GM19372 (cell line): Measurements from ENCODE around the gene IGHMBP2.
A peak's percentile ranks its signal among the peaks of the same experiment; 100 is the strongest.

Source experiments
- ATAC-seq: cut with Tn5 transposase; IDR thresholded peaks from one replicate; pipeline ENCODE4 v1.9.1; 2021; ENCODE audit warnings: mild to moderate bottlenecking, low read depth, moderate library complexity; ENCODE audit not compliant: unreplicated experiment

Gene IGHMBP2

DNA sequence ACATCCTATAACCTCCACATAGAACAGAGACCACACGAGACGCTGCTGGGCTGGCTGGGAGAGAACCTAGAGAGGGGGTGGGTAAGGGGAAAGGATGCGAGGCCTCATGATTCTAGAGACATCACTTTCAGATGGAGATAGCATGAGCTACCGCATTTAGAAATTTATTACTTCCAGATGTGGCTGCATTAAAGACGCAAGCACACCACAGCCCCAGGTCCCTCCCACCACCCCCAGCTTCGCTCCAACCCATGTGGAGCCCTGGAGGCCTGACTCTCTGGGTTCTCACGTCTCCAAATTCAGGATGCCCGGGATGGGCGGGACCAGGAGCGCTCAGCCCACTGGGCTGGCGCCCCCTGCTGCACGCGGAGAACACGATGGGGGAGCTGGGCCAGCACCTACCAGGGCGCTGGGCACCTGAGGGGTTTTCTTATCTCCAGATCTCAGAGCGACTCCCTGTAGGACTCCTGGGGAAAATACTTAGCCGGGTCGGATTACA, 13.7 kb upstream of the IGHMBP2 start:
- no peak for ATAC-seq

DNA sequence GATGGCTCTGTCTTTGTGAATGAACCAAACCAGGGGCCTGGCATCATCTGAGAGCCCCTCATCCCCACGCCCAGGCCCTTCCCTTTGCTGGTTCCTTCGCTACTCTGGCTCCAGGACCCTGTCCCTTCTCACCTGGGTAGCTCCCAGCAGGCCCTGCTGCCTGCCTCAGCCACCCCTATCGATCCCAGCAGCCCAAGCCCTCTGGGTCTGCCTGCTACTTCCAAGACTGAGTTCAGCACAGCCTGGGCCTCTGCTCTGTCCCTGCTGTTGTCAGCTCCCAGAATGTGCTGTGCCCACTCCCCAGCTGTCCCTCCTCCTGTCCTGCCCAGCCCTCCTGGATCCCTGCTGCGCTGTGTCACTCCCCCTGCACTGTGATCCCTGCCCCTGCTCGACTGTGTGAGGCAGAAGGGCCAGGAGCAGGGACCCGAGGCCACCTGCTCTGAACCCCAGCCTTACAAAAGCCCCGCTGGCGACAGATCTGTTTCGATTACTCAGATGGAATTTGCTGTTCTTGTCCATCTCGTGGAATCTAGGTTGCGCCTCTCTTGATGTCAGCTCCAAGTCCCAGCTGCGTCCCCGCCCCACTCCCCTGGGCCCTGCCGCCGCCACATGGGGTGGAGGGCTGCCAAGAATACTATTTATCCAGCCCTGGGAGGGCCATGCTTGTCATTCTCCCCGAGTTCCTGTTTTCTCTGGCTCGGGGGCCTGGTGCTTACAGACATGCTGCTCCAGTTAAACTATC, 13.0 kb upstream of the IGHMBP2 start:
- no peak for ATAC-seq

DNA sequence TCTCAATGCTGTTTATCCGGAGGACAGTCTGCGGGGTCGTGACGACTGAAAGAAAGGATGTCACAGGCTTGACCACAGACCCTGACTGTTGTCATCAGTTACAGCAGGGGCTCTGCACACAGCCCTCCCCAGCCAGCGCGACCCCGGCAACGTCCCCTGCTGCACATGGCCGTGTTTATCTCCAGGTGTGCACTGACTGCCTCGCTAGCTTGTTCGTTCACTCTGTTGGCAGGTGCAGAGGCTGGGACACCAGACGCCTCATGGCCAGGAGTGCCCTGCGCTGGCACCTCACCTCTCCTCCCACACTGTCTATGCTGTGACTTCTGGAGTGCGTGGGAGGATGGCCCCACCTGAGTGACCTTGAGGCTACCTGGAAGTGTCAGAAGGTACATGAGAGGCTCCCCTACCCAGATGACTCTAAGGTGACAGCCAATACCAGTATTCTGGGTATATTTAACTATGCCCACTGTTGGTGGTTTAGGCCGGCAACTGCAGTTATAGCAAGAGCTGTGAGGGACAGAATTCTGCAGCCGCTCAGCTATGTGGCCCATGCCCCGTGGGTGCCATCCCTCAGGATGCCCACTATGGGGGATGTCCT, 12.2 kb upstream of the IGHMBP2 start:
- no peak for ATAC-seq

DNA sequence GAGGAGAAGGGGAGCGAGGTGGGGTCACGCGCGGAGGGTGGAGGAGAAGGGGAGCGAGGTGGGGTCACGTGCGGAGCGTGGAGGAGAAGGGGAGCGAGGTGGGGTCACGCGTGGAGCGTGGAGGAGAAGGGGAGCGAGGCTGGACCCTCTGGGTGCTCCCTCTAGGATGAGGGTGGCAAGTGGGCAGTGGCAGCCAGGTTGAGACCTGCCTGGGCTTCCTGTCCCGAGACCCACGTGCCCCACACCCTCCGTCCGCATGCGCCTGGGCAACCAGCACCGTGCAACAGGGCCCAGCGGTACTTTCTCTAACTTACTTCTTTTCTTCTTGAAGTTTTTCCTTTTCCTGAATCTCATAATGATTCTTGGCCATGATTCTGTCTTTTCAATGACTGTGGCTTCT, 11.1 kb upstream of the IGHMBP2 start:
- no peak for ATAC-seq

DNA sequence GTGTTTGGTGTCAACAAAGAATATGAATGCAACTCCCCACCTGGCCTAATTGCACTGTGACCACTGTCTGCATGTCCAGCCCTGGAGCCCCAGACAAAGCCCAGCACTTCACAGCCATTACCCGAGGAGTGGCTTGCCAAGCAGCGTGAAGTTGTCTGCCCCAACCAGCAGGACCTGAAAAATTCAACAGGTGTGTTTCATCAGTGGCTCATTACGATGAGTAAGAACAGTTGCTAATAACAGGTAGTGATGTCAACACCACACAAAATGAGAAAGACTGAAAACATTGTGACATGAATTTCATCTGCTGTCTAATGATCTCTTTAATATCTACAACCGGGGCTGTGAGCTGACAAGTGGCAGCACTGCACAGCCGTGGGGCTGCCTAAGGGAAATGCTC, 10.4 kb upstream of the IGHMBP2 start:
- no peak for ATAC-seq

DNA sequence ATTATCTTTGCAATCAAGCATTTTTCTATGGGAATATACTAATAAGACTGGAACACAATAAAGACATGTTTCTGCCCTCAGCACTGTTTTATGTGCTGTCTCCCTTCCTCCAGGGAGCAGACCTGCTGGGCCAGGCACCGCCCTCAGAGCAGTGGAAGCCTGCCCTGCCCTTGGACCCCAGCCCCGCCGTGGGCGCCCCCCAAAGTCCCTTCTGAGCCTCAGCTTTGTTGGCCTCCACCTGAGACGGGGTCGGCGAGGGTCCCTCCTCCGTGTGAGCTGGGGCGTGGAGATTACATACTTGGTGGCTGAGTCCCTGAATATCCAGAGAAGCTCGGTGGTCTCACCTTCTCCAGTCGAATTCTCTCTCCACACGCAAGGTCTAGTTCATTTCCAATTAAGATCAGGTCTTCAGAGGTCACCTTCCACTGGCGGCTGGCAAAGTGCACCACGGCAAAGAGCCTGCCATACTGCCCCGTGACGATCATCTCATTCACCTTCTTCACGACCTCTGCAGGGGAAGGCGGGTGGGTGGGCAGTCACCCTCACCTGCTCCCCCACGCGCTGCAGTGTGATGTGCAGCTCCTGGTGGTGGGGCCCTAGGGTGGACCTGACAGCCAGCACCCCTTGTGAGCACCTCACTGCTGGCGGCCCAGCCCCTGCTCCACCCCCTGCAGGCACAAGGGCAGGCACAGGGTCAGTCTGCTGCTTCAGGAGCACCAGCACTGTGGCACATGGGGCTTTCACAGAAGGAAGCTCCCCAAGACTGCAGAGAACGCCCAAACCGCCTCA, 7.3 kb upstream of the IGHMBP2 start:
- no peak for ATAC-seq

DNA sequence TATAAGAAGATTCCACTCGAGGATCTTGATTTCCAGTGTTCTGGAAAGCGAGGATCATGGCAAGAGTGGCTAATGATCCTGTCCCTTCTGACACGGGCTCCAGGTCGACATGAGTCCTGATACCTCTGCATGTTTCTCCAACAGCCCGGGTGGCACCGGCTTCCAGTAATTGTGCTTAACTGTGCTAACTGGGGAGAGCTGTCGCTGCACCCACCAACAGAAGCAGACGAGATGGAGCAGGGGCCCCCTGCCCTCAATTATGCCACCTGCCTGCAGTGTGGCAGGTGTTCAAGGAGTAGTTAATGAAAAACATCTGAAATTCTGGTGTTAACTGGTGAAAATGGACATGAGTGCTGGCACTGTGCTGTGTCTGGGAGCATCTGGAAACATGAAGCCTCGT, 6.2 kb upstream of the IGHMBP2 start:
- ATAC-seq: no peak

DNA sequence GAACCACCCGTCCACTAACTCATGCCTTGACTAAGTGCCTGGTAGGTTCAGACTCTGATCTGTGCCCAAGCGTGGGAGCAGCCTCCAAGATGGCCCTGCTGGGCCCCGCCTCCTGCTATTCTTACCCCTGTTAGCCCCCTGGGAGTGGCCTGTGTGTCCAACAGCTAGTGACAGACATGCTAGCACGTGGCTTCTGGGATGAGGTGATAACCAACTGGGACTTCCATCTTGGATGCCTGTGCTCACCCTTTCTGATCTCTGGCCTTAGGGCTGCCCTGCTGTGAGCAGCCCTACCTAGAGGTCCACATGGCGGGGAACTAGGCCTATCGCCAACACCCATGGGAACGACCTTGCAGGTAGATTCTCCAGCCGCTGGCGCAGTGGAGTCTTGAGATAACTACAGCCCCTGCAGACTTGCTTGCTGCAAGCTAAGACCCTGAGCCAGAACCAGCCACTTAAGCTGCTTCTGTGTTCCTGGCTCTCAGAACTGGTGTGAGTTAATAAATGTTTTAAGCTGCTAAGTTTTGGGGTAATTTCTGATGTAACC, 2.8 kb upstream of the IGHMBP2 start:
- no peak for ATAC-seq

DNA sequence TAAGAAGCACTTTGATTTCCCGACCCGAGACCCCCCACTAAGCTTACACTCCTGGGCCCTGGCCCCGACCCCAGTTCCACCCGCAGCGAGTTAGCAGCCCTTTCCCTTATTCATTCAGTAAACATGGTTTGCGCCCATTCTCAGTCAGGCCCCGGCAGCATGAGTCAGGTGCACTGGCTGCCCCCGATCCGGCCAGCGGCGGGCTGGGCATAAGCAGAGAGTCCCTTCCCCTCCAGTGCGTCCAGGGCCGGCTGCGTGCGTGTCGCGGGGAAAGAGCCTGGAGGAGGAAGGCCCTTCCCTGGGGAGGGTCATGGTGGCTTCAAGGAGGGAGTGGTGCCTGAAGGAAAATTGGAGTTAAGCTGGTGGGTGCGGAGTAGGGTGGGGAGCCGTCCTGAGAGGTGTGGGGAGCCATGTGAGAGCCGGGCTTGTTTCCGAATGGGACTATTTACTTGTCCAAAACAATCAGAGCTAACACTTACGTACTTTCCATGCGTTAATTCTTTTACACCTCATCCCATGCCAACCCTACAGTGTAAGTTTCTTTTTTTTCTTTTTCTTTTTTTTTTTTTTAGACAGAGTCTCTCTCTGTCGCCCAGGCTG, 657 bp downstream of the IGHMBP2 start:
- ATAC-seq: peak; percentile 24

DNA sequence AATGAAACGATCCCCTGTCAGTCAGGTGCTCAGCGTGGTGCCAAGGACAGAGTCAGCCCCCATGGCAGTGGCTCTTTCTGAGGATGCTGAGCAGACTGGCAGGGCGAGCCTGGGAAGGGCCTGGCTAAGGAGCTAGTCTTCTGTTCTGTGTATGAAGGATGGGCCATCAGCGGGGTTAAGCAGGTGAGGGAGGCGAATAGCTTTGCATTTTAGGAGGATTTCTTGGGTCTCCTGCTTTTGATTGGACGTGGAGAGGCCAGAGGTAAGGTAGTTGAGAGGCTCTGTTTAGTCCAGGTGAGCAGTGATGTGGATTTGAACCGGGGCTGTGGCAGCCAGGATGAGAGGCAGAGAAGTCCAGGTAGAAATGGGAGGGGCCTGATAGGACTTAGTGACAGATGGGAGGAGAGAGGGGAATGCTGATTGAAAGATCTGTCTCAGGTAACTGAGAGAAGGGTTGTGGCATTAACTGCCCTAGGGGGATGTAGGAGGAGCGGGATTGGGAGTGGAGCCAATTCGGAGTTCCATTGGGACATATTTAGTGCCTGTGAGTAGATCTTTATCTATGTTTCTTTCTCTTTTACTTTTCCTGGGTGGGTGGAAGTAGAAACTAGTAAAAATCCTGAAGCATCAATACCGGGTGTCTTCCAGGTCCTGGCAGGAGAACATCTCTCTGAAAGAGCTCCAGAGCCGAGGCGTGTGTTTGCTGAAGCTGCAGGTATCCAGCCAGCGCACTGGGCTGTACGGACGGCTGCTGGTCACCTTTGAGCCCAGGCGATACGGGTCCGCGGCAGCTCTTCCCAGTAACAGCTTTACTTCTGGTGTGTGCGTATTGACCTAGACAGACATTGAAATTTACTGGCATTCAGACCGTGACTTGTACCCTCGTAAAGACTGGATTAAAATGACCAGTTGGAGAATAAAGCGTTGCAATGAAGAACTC, 2.0 kb downstream of the IGHMBP2 start:
- ATAC-seq: no peak

DNA sequence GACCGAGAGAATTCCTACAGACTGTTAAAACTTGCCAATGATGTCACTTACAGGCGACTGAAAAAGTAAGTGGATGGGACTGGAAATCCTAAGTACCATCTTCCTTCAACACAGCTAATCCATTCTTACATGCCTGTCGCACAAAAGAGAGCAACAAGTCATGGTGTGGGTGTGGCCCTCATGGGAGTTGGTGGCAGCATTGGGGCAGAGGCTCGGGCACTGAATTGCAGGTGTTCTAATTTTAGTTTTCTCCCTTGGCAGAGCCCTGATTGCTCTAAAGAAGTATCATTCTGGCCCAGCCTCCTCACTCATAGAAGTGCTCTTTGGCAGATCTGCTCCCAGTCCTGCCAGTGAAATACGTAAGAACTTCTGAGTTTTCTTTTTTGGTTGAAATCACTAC, 4.6 kb downstream of the IGHMBP2 start:
- no peak for ATAC-seq

DNA sequence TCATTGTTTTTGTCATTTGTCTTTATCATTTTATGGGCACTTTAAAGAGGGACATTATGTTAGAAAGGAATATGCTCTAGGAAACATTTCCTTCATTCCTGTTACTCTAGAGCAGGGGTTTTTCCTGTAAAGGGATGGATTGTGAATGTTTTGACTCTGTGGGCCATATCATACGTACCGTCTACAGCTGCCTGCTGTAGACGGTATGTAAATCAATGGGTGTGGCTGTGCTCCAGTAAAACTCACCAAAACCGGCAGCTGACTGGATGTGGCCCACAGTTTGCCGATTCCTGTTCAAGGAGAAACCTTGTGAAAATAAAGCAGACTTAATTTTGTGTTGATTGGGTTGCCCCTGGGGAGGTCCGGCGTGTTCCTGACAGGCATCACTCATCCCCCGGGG, 7.3 kb downstream of the IGHMBP2 start:
- no peak for ATAC-seq

DNA sequence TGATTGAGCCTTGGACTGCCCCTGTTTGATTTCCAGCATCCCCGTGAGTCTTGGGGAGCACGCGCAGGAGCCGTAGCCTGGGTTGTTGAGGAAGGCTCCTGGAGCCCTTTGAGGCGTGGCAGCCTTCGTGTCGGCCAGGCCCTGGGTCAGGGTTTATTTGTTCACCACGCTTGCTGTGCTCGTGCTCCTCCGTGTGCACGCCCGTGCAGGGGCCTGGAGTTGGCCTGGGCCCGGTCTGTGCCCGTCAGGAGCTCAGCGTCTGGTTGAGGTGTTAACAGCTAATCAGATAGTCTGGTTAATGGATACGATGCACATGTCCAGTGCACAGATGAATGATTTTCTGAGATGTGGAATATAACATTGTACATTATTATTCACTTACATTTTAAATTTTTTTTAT, 8.0 kb downstream of the IGHMBP2 start:
- ATAC-seq: no peak

DNA sequence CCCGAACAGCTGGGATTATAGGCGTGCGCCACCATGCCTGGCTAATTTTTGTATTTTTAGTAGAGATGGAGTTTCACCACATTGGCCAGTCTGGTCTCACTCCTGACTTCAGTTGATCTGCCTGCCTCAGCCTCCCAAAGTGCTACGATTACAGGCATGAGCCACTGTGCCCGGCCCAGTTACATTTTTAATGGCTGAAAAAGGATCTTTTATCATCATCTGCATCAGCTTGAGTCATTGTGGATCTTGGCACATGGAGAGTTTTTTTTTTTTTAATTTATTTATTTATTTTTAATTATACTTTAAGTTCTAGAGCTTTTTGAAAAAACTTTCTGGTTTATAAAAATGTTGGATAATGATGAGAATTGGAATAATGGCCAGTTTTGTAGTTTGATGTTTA, 8.6 kb downstream of the IGHMBP2 start:
- ATAC-seq: no peak

DNA sequence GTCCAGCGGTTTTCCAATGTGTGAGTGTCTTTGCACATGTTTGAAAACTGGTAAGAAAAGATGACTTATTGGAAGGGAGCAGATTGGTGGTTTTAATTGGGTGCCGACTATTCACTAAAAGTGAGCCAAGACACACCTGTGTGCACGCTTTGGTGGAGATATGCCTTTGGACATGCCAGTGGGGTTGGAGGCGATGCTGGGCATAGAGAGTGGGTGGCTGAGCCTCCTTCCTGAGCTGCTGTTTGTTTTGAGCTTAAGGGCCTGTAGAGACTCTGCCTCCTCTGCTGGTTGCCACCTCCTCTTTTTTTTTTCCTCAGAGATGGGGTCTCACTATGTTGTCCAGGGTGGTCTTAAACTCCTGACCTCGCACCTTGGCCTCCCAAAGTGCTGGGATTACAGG, 9.5 kb downstream of the IGHMBP2 start:
- no peak for ATAC-seq

DNA sequence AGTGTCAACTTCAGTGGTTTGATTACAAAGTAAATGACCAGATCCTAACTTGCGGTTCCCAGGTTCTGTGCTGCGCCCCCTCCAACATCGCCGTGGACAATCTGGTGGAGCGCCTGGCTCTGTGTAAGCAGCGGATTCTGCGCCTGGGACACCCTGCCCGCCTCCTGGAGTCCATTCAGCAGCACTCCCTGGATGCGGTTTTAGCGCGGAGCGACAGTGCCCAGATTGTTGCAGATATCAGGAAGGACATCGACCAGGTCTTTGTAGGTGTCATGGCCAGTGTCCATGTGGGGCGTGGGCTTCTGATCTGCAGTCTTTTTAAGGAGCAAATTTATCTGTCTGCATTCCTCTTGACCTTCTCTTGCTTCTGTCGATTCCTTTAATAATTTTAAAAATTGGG, 11.1 kb downstream of the IGHMBP2 start:
- ATAC-seq: no peak

DNA sequence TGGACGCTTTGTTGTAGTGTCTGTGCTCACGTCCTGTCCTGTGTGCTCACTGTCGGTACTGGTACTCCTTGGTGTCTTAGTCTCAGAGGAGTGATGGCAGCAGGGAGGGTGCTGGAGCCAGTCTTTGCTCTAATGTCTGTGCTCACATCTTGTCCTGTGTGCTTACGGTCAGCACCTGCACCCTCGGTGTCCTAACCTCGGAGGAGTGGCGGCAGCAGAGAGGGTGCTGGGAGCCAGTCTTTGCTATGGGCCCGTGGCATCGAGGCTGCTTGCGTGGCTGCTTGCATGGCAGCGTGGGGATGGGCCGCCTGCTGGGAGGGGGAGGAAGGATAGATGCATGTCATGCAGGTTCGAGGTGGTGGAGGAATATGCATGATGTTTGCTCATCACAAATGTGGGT, 12.7 kb downstream of the IGHMBP2 start:
- no peak for ATAC-seq

DNA sequence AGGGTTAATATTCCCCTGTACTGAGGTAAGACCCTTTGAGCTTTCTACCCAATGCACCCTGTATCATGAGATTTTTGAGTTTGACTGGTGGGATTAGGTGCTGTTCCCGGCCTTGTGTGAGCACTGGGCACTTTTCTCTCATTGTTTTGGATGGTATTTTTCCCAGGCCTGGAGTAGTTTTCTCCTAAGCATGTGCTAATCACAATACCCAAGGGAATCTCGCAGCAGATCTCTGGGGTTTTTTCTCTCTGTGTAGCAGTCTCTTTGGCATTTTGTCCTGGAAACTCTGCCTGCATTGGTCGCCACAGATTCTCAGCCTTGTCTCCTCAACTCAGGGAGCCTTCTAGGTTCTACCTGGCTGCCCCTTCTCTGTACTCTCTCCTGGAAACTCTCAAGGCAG, 19.9 kb downstream of the IGHMBP2 start:
- no peak for ATAC-seq

DNA sequence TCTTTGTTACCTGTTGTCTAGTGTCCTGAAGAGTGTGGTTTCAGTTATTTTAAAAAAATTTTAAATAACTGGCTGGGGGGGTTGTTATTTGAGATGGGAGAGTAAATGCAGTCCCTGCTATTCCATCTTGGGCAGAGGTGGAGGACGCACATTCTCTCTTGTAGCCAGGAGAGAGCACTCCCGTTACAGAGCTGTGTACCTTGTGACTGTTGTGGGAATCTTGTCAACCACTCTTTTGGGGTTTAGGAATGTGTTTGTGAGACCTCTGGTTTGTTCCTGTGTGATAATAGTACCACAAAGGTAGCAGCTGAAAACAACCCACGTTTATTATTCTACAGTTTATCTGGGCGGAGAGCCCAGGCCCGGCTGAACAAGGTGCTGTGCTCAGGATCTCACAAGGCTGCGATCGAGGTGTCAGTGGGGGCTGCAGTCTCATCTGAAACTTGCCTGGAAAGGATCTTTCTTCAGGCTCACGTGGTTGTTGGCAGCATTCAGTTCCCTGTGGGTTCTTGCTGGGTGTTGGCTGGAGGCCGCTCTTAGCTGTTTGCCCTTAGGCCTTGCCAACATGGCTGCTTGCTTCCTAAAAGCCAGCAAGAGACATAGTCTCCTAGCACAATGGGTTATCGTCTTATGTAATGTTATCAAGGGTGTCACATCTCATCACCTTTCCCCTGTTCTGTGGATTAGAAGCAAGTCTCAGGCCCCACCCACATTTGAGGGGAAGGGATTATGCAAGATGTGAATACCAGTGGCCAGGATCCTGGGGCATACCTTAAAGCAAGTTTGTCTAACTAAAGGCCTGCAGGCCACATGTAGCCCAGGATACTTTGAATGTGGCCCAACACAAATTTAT, 20.6 kb downstream of the IGHMBP2 start:
- ATAC-seq: no peak
